PC-9 (cell line): ENCODE data around the gene NOP9. TPM values are rescaled to one million over a fixed set of nuclear protein-coding genes. Genes with fewer than 3 reads are reported as not detected.

Experiments used
- BruUV-seq: library from RNA; stranded (reverse); fragments of 400-500 nt; replicated peaks from 2 replicates; lab custom pipeline; 2021; lab: Mats Ljungman, UMichigan
- CTCF ChIA-PET: fragments of 300-600 bp; sonication (Branson Sonifier 250); formaldehyde crosslinking; loops from one replicate; lab custom pipeline; 2022; ENCODE audit warnings: antibody characterized with exemption; lab: Charles Lee
- POLR2A ChIA-PET: fragments of 300-600 bp; sonication (Branson Sonifier 250); formaldehyde crosslinking; loops from one replicate; lab custom pipeline; 2022; ENCODE audit warnings: antibody characterized with exemption; ENCODE audit not compliant: unreplicated experiment; lab: Charles Lee
- DNase-seq, 2 experiments: peaks; one replicate each; pipeline versions ENCODE4 v3.0.0 to v3.0.0-alpha.2; 2015 to 2022; ENCODE audit warnings: mixed read lengths in 1 of 2
- H2AFZ ChIP-seq: fragments of 200-600 bp; sonication (generic); 2 replicates; pipeline ENCODE4 v1.8.1; 2017; ENCODE audit warnings: antibody characterized with exemption
- H3F3A ChIP-seq: fragments of 200-600 bp; sonication (generic); 2 replicates; pipeline ENCODE4 v1.8.1; 2017; ENCODE audit warnings: antibody characterized with exemption, mild to moderate bottlenecking, low read depth; ENCODE audit not compliant: insufficient read depth
- H3K27ac ChIP-seq: fragments of 200-600 bp; sonication (generic); 2 replicates; pipeline ENCODE4 v1.6.1; 2016; ENCODE audit warnings: mixed run types
- H3K27me3 ChIP-seq: fragments of 200-600 bp; sonication (generic); 2 replicates; pipeline ENCODE4 v1.6.1; 2016; ENCODE audit warnings: low read depth, mixed run types; ENCODE audit not compliant: insufficient read depth
- H3K36me3 ChIP-seq: fragments of 200-600 bp; sonication (generic); 2 replicates; pipeline ENCODE4 v1.6.1; 2016; ENCODE audit warnings: low read depth, mixed run types
- H3K4me1 ChIP-seq: fragments of 200-600 bp; sonication (generic); replicated peaks from 2 replicates; pipeline ENCODE4 v1.6.1; 2016; ENCODE audit warnings: mixed run types; ENCODE audit not compliant: insufficient read depth
- H3K4me2 ChIP-seq: fragments of 200-600 bp; sonication (generic); 2 replicates; pipeline ENCODE4 v1.6.1; 2017; ENCODE audit warnings: mixed run types
- H3K4me3 ChIP-seq: fragments of 200-600 bp; sonication (generic); 2 replicates; pipeline ENCODE4 v1.6.1; 2016; ENCODE audit warnings: mixed run types
- H3K79me2 ChIP-seq: fragments of 200-600 bp; sonication (generic); 2 replicates; pipeline ENCODE4 v1.6.1; 2017; ENCODE audit warnings: low read depth, mixed run types
- H3K9me2 ChIP-seq: fragments of 200-600 bp; sonication (generic); 2 replicates; pipeline ENCODE4 v1.8.1; 2017; ENCODE audit warnings: mild to moderate bottlenecking; ENCODE audit not compliant: insufficient read depth
- H3K9me3 ChIP-seq: fragments of 200-600 bp; sonication (generic); 2 replicates; pipeline ENCODE4 v1.8.1; 2016; ENCODE audit warnings: low read depth; ENCODE audit not compliant: insufficient read depth
- H4K20me1 ChIP-seq: fragments of 200-600 bp; sonication (generic); 2 replicates; pipeline ENCODE4 v1.8.1; 2017; ENCODE audit not compliant: insufficient read depth
- EZH2 ChIP-seq: fragments of 200-600 bp; sonication (generic); IDR thresholded peaks from 2 replicates; pipeline ENCODE4 v1.8.0; 2017; ENCODE audit warnings: antibody characterized with exemption, low read depth
- intact Hi-C: fragments of 100-400 bp; cut with micrococcal nuclease; formaldehyde crosslinking; loops from one replicate; pipeline ENCODE4 v1.10.0; 2022; ENCODE audit not compliant: unreplicated experiment
- total RNA-seq: library from RNA; stranded (reverse); gene quantifications from 2 replicates; pipeline ENCODE4 v1.2.3, GENCODE V29; 2021
- TF ChIP-seq, protein P1 (sequence below): fragments of 200-600 bp; sonication (generic); conservative IDR thresholded peaks from 2 replicates; pipeline ENCODE4 v1.6.1; 2017; ENCODE audit warnings: mixed run types, antibody characterized with exemption, mild to moderate bottlenecking, moderate library complexity

Gene NOP9
- total RNA-seq, 1 experiment from 2014 or later = 24.4 TPM

DNA sequence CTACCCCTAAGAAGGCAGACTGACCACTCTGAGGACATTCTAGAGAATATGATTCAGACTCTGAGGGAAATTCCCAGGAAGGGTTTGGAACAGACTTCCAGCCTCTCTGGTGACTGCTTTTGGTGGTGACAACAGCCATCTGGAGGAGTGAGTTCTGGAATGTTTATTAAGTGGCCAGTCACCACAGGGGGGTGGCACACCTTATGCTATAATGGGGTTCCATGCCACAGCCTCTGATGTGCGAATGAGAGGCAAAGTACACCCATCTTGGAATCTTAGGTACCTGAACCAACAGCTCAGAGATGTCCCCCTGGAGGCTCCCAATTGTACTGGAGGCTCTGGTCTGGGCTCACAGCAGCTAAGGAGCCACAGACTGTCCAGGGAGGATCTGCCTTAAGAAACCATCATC, 47.8 kb upstream of the NOP9 start:
- BruUV-seq = no TSS peak
- ChIA-PET POLR2A (no interaction called here), CTCF (interaction anchor here (0.6 kb wide), 1 partner anchor 160 kb away, joined by 4 read pairs; no protein-coding TSS in a partner anchor)
- no peak overlapping the region for H3K4me3 ChIP-seq
- no peaks in the 10 kb centered on the region for H4K20me1 ChIP-seq
- no peak overlapping the region for H3K27ac ChIP-seq
- peak; percentile 9 to 37 for DNase-seq
- intact Hi-C loops = no loop called here
- no peak overlapping the region for H3K4me2 ChIP-seq
- no peaks in the 10 kb centered on the region for H3K4me1 ChIP-seq
- H3F3A ChIP-seq = no peaks in the 10 kb centered on the region
- H3K9me3 ChIP-seq = no peaks in the 10 kb centered on the region
- H3K79me2 ChIP-seq = no peaks in the 10 kb centered on the region
- H3K27me3 ChIP-seq = no peaks in the 10 kb centered on the region
- H3K9me2 ChIP-seq = no peaks in the 10 kb centered on the region
- no peak for TF ChIP-seq EZH2
- TF ChIP-seq, protein P1, sequence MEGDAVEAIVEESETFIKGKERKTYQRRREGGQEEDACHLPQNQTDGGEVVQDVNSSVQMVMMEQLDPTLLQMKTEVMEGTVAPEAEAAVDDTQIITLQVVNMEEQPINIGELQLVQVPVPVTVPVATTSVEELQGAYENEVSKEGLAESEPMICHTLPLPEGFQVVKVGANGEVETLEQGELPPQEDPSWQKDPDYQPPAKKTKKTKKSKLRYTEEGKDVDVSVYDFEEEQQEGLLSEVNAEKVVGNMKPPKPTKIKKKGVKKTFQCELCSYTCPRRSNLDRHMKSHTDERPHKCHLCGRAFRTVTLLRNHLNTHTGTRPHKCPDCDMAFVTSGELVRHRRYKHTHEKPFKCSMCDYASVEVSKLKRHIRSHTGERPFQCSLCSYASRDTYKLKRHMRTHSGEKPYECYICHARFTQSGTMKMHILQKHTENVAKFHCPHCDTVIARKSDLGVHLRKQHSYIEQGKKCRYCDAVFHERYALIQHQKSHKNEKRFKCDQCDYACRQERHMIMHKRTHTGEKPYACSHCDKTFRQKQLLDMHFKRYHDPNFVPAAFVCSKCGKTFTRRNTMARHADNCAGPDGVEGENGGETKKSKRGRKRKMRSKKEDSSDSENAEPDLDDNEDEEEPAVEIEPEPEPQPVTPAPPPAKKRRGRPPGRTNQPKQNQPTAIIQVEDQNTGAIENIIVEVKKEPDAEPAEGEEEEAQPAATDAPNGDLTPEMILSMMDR = no peak
- H3K36me3 ChIP-seq = no peaks in the 10 kb centered on the region
- H2AFZ ChIP-seq = no peak overlapping the region

DNA sequence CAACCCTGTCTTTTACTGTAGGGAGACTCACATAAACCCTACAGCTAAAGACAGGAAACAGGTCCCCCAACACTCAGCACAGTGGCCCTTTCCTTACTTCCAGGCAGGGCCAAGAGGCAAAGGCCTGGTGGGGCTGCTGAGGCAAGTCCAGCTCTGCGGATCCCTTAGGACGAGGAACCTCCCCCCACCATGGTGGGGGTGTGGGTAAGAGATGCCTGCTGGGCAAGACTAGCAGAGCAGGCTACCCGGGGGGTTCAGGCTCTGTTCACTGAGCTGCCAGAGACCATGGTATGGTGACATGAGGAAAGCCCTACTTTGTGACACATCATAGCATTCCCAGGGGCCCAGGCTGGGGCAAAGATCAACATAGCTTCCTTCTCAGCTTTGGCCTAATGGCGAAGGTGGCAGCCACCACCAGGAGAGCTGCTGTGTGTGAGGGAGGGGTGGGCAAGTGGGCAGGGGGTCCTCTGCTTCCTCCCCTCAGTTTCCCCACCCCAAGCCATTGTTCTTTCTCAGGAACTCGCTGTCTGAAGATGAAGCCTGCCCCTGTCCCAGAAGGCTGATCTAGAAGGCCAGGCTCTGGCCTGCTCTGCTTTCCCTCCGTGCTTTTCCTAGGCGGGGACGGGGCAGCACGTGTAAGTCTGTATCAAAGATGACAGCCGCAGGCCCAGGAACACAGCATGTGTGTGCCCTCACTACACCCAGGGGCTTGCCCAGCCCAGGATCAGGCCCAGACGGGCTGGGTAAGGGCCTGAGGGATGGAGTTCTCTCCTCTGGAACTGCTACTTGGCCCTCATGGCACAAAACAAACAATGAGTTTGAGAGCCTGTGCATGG, 47.1 kb upstream of the NOP9 start:
- Histone ChIP-seq H3K9me3 (no peaks in the 10 kb centered on the region), H2AFZ (no peak overlapping the region), H3K4me3 (no peak overlapping the region), H3K9me2 (no peaks in the 10 kb centered on the region), H3K4me1 (no peaks in the 10 kb centered on the region), H3K27ac (no peak overlapping the region), H3F3A (no peaks in the 10 kb centered on the region), H3K4me2 (no peak overlapping the region), H3K27me3 (no peaks in the 10 kb centered on the region), H4K20me1 (no peaks in the 10 kb centered on the region), H3K79me2 (no peaks in the 10 kb centered on the region), H3K36me3 (no peaks in the 10 kb centered on the region)
- BruUV-seq = no TSS peak
- CTCF ChIA-PET = no interaction called here
- TF ChIP-seq, protein P1 = no peak
- no peak for TF ChIP-seq EZH2
- no peak for DNase-seq
- intact Hi-C loops = no loop called here
- POLR2A ChIA-PET = no interaction called here

DNA sequence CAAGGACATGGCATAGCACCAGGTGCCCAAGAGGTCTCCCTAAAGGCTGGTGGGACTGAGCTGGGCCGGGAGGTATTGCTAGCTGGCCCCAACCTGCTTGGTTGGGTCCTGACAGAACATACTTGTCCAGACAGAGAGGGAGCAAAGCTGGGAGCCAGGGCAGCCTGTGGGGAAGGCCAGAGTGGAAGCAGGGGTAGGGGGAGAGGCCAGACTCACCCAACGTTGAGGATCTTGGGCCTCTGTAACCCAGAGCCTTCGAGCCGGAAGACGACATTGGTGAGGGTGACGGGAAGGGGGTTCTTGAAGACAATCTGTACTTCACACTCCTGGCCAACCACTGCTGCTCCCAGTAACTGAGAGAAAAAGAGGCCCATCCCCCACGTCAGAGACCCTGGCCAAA, 45.7 kb upstream of the NOP9 start:
- no peak for TF ChIP-seq EZH2
- TF ChIP-seq, protein P1 = no peak
- H3K9me2 ChIP-seq = no peaks in the 10 kb centered on the region
- H3K27ac ChIP-seq = no peak overlapping the region
- no peaks in the 10 kb centered on the region for H3K9me3 ChIP-seq
- H3K4me3 ChIP-seq = no peak overlapping the region
- ChIA-PET CTCF (no interaction called here), POLR2A (no interaction called here)
- intact Hi-C loops = no loop called here
- H3K36me3 ChIP-seq = no peaks in the 10 kb centered on the region
- no peaks in the 10 kb centered on the region for H4K20me1 ChIP-seq
- no peaks in the 10 kb centered on the region for H3F3A ChIP-seq
- BruUV-seq = no TSS peak
- no peaks in the 10 kb centered on the region for H3K27me3 ChIP-seq
- no peaks in the 10 kb centered on the region for H3K4me1 ChIP-seq
- H3K79me2 ChIP-seq = no peaks in the 10 kb centered on the region
- H3K4me2 ChIP-seq = no peak overlapping the region
- no peak for DNase-seq
- H2AFZ ChIP-seq = no peak overlapping the region
